Esophagus muscularis mucosa (tissue), 3 donors: ENCODE measurements around the gene HIF1AN.
"Not testable (repeated sequence)": the region's sequence is repeated elsewhere in the genome, so short reads cannot be mapped to it uniquely, and the experiment has no call there.

ENCODE experiments used
- POLR2A ChIP-seq: fragments of 450-650 bp; IDR thresholded peaks from one replicate; pipeline ENCODE4 v1.6.1; 2017; ENCODE audit warnings: antibody characterized with exemption, moderate library complexity, mild to moderate bottlenecking, low read depth
- TF ChIP-seq, protein P1 (sequence below), 3 experiments: fragments of 200-600 bp in 2 of 3; fragments of 450-650 bp in 1 of 3; sonication (generic) in 2 of 3; IDR thresholded peaks; one replicate each; pipeline ENCODE4 v1.5.1; 2017 to 2019; ENCODE audit warnings: antibody characterized with exemption in 3 of 3, mild to moderate bottlenecking in 2 of 3, moderate library complexity in 1 of 3

DNA sequence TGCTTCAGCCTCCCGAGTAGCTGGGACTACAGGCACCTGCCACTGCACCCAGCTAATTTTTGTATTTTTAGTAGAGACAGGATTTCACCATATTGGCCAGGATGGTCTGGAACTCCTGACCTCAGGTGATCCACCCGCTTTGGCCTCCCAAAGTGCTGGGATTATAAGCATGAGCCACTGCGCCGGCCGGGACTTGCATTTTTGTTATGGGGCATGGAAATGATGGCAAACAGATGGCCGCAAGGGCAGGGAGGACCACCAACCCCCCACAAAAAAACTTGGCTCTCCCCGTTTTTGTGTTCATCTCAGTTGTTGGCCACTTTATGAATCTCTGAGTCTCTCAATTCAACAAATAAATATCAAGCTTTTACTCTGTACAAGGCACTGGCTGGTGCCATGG lies 39.4 kb downstream of the HIF1AN start:
- TF ChIP-seq, protein P1, sequence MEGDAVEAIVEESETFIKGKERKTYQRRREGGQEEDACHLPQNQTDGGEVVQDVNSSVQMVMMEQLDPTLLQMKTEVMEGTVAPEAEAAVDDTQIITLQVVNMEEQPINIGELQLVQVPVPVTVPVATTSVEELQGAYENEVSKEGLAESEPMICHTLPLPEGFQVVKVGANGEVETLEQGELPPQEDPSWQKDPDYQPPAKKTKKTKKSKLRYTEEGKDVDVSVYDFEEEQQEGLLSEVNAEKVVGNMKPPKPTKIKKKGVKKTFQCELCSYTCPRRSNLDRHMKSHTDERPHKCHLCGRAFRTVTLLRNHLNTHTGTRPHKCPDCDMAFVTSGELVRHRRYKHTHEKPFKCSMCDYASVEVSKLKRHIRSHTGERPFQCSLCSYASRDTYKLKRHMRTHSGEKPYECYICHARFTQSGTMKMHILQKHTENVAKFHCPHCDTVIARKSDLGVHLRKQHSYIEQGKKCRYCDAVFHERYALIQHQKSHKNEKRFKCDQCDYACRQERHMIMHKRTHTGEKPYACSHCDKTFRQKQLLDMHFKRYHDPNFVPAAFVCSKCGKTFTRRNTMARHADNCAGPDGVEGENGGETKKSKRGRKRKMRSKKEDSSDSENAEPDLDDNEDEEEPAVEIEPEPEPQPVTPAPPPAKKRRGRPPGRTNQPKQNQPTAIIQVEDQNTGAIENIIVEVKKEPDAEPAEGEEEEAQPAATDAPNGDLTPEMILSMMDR (IDR thresholded peaks at IDR 0.05), result not testable (repeated sequence)
- TF ChIP-seq POLR2A, result not testable (repeated sequence)
